GM19023 (cell line): ENCODE measurements around the gene DEFB108B.
A peak's percentile ranks its signal among the peaks of the same experiment; 100 is the strongest.
"Not testable (repeated sequence)": the region's sequence is repeated elsewhere in the genome, so short reads cannot be mapped to it uniquely, and the experiment has no call there.

Source experiments
- ATAC-seq: cut with Tn5 transposase; IDR thresholded peaks from one replicate; pipeline ENCODE4 v1.9.1; 2021; ENCODE audit warnings: mild to moderate bottlenecking, moderate library complexity; ENCODE audit not compliant: unreplicated experiment

Gene DEFB108B

GRCh38 chr11:71832811-71833210, at the start of gene DEFB108B:
TSS of gene DEFB108B (plus strand) at chr11:71833200. CDS start at chr11:71833200, 0 bp downstream.
- ATAC-seq, result not testable (repeated sequence)

- not testable (repeated sequence) for ATAC-seq
Measured at GRCh38 chr11:71786114-71786847, 46.7 kb upstream of the DEFB108B start.

DNA sequence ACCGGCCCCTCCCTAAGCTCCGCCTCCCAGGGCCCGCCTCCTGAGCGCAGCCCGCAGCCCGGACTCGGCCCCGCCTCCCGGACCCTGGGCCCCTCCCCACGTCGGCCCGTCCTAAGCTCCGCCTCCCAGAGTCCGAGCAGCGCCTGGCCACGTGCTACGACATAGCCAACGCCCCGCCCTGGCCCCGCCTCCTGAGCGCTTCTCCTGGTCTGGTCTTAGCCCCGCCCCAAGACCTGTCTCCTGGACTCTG, 46.2 kb upstream of the DEFB108B start:
- peak; percentile 98 for ATAC-seq

DNA sequence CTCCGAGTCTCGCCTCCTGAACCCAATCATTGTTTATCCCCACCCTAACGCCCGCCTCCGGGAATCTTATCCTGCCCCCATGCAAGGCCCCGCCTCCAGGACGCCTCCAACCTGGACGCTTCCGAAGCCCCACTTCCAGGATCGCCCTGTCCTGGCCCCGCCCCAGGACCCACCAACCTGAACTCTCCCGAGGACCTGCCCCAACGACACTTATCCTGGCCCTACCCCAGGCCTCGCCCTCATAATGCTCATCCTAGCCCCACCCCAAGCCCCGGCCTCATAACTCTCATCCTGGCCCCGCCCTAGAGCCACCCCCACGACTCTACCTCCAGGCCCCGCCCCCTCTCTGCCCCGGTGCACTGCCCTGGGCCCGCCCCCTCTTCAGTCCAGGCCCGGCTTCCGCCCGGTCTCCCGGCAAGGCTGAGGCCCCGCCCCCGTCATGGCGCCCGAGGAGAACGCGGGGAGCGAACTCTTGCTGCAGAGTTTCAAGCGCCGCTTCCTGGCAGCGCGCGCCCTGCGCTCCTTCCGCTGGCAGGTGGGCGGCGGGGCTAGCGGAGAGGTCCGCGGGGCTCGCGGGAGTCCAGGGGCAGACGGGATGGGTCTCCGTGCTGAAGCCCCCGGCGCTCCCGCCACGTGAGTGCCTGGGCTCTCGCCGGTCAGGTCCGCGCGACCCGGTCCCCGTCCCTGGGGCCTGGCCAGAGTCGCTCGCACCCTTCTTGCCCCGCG, 45.7 kb upstream of the DEFB108B start:
- peak; percentile 89 for ATAC-seq

DNA sequence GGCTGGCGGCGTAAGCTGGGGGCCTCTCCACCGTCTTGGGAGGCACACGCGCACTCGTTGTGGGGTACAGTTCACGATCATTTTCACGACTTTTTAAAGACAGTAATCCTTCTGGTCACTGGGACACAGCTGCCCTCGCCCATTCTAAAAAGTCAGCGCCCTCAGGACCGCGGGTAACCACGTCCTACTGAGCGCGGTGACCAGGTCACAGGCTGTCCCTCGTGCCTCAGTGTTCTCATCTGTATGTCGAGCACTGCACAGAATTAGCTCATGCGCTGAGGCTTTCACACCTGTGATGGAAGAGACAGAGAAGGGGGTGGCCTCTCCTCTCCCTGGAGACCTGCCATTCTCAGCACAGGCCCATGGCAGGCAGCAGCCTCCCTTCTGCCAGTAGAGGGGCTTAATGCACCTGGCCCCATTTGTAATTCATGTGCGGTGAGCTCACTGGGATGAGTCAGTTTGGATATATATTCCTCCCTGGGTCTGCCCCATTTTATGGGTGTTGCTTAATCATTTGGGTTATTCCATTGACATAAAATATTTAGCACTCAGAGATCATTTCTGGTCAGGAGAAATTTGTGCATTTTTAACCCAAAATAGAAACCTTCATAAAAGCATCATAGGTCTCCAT, 45.1 kb upstream of the DEFB108B start:
- ATAC-seq, result not testable (repeated sequence)

DNA sequence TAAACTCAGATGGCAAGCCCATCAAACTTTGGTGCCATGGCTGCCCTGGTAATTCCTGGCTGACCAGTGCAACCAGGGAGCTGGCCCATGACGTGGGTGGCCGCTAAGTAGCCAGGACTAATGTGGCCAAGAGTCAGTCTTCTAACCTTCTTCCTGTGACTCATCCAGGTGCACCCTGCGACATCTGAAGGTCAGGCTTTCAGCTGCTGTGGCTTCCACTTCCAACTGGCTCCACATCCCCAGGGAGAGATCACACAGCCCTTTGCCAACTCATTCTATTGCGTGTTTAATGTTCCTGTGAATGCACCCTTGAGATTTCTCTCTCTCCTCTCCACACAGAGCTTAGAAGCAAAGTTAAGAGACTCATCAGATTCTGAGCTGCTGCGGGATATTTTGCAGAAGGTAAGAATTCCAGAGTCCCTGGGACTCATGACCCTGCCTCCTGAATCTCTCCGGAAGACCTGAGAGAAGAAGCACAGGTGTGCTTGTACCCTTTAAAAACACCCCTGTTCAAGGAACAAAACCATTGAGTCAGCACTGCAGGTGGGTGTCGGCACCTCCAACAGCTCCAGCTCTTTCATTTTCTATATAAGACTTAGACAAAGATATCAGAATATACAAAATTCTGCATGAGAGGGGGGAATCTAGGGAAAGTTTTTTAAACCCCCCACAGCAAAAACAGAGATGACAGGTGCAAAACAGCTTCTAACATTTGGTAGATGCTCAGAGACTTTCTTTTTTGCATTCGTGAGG, 43.4 kb upstream of the DEFB108B start:
- not testable (repeated sequence) for ATAC-seq

- not testable (repeated sequence) for ATAC-seq
Measured at GRCh38 chr11:71791111-71791510, 41.9 kb upstream of the DEFB108B start.

- ATAC-seq, result not testable (repeated sequence)
Measured at GRCh38 chr11:71792621-71793235, 40.3 kb upstream of the DEFB108B start.

DNA sequence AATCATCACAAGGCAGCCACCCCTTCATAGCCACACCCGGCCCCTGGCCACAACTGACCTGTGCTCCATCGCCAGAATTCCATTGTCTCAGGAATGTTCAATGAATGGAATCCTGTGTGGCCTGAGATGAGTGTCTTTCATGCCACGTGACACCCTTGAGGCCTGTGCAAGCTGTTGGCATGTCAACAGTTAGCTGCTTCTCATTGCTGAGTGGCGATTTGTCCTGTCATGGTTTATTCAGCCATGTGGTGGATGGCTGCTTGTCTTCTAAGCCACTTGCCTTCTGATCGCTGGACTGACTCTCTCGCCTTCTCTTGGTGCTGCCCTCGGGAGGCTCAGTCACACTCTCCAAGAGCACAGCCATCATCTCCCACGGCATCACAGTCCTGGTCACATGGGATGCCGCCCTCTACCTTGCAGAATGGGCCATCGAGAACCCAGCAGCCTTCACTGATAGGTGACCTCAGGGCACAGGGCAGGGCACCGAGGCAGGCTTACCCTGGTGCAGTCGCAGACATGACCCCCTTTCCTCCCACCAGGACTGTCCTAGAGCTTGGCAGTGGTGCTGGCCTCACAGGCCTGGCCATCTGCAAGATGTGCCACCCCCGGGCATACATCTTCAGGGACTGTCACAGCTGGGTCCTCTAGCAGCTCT, 38.5 kb upstream of the DEFB108B start:
- ATAC-seq, result not testable (repeated sequence)

GRCh38 chr11:71795236-71795635, 37.8 kb upstream of the DEFB108B start:
- not testable (repeated sequence) for ATAC-seq

- not testable (repeated sequence) for ATAC-seq
Measured at GRCh38 chr11:71796016-71796415, 37.0 kb upstream of the DEFB108B start.

DNA sequence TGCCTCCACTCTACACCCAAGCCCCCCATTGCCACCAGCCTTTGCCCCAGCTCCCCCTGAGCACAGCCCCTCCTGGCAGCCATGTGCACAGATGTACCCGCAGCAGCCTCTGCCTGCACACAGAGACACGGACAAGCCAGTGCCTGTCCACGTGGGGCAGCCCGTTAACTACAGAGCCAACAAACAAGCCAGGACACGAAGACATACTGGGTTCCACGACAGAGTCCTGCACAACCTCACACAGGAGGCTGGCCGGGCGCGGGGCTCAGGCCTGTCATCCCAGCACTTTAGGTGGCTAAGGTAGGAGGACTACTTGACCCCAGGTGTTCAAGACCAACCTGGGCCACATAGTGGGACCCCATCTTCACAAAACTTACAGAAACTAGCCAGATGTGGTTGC, 36.2 kb upstream of the DEFB108B start:
- not testable (repeated sequence) for ATAC-seq

DNA sequence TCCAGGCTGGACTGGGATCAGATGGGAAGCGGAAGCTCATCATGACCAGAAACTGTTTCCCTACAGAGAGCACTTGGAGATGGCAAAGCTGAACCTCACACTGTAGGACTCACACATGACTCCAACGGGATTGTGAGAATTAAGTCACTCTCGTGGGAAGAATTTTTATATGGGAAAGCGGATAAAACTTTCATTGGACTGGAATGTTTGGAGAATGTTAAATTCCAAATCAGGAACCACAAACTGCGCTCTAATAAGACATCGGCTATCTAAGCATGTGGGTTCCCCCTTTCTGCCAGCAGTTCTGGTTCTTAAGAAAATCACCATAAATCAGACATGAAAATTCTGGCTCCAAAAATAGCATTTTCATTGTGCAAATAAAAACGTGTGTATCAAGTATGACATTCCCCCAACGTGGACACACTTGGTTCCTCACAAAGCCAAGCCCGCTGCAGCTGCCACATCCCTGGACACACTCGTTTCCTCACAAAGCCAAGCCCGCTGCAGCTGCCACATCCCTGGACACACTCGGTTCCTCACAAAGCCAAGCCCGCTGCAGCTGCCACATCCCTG, 33.4 kb upstream of the DEFB108B start:
- ATAC-seq, result not testable (repeated sequence)

GRCh38 chr11:71800335-71800953, 32.6 kb upstream of the DEFB108B start:
- not testable (repeated sequence) for ATAC-seq

- not testable (repeated sequence) for ATAC-seq
Measured at GRCh38 chr11:71801026-71801425, 32.0 kb upstream of the DEFB108B start.

- not testable (repeated sequence) for ATAC-seq
Measured at GRCh38 chr11:71802874-71803273, 30.1 kb upstream of the DEFB108B start.

DNA sequence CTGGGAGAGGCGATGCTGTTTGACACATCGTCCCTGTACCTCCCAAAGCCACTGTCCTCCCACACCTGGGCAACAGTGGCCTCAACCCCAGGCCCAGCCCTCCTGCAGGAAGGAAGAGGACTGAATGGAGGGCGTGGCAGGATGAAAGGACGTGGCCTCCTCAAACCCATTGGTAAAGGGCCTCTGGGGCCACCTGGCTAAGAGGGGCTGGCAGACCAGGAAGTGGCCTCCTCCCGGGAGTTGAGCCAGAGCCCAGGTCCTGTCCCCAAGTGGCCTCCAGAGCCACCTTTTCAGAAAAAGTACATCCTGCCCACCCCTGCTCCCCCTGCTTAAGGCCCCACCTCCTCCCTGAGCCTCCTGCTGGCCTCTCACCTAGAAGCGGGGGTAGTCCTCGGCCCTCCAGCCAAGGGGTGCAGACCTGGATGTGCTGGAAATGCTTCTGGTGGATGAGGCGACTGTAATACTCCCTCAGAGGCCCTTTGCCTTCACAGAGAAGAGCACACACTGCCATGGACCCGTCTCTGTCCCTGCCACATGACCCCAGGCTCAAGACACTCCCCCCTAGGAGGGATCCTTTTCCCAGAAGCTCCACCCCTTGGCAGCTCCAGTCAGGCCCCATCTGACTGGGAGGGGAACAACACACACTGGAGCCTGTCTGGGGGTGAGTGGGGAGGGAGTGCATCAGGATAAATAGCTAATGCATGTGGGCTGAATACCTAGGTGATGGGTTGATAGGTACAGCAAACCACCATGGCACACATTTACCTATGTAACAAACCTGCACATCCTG, 28.6 kb upstream of the DEFB108B start:
- ATAC-seq, result not testable (repeated sequence)

DNA sequence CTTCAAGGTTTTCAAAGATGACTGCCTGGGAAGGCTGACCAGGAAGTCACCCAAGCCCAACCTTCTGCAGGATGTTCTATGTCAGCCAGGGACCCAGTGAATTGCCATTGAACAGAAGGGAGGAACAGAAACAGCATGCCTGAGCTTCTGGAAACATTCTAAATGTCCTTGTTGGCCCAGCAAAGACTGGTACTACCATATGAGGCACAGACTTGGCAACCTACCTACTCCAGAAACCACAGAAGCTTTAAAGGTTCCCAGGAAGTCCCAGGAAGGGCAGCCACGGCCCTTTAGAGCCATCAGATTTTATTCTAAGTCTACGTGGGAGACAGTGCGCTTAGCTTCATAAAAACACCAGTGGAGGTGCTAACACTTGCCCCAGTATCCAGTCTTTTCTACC, 20.5 kb upstream of the DEFB108B start:
- not testable (repeated sequence) for ATAC-seq
